ENCODE measurements around the gene TCF7L2.

DNA sequence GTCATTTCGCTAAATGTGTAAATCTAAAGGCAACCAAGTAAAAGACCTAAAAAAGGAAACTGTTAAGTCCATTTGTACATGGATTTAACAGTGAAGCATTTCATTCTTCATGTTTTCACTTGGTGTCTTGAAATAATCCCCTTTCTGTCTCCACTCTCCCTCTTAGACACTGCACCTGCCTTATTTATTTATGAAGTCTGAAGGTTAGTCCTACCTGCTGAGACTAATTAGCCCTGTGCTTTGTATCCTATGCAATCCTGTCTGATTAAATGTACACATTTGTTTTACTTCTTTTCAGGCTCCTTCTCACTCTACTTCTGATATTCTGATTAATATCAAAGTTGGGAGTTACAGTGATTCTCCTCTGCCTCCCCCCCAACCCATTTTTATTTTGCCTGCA, 1.9 kb upstream of the TCF7L2 start:
- TF ChIP-seq CTCF (conservative IDR thresholded peaks at IDR 0.05 in 1 of 2, IDR thresholded peaks at IDR 0.05 in 1 of 2; ENCODE audit: extremely low read depth in 1 of 2, insufficient read depth in 1 of 2, low read depth in 1 of 2, low read length in 2 of 2): no peak
- TF ChIP-seq EZH2 (IDR thresholded peaks at IDR 0.05; ENCODE audit: borderline replicate concordance, low read length): no peak

All from mammary epithelial cell (primary cell).